GDM1 (cell line): ENCODE results near the gene BANF1.
"Not testable (repeated sequence)": the region's sequence is repeated elsewhere in the genome, so short reads cannot be mapped to it uniquely, and the experiment has no call there.

ENCODE experiments used
- DNase-seq: peaks from one replicate; lab custom pipeline; 2025; lab: John Stamatoyannopoulos, UW

Gene BANF1

DNA sequence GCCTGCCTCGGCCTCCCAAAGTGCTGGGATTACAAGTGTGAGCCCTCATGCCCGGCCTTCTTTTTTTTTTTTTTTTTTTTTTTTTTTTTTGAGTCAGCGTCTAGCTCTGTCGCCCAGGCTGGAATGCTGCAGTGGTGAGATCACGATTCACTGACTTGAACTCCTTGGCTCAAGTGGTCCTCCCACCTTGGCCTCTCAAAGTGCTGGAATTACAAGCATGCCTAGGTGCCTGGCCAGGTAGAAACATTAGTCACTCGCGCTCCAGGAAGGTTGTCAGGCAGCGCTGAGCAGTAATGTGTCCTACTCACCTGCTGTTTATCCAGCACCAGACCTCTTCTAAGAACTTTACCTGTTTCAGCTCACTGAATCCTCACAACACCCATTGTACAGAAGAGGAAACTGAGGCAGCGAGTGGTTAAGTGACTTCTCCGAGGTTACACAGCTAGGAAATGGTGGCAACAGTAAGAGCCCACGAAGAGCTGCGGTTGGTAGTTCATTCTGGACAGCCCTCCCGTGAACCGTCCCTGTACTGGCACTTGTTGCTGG, 9.0 kb downstream of the BANF1 start:
- no peak for DNase-seq

DNA sequence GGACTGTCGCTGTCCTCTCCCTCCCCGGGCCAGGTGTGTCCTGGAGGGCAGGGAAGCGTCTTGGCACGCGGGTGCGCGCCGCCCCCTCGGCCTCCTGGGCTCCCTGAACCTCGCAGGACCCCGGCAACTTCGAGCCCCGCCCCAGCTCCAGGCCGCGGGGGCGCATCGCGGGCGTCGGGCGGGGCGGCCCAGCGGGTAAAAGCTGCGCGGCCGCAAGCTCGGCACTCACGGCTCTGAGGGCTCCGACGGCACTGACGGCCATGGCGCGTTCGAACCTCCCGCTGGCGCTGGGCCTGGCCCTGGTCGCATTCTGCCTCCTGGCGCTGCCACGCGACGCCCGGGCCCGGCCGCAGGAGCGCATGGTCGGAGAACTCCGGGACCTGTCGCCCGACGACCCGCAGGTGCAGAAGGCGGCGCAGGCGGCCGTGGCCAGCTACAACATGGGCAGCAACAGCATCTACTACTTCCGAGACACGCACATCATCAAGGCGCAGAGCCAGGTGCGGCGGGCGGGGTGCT, 9.5 kb downstream of the BANF1 start, which contains the start of gene CST6:
Gene CST6 (plus strand): TSS at position 224 of the 519 bp plus-strand sequence. CDS start 37 bp downstream, at position 261.
- DNase-seq, result no peak

DNA sequence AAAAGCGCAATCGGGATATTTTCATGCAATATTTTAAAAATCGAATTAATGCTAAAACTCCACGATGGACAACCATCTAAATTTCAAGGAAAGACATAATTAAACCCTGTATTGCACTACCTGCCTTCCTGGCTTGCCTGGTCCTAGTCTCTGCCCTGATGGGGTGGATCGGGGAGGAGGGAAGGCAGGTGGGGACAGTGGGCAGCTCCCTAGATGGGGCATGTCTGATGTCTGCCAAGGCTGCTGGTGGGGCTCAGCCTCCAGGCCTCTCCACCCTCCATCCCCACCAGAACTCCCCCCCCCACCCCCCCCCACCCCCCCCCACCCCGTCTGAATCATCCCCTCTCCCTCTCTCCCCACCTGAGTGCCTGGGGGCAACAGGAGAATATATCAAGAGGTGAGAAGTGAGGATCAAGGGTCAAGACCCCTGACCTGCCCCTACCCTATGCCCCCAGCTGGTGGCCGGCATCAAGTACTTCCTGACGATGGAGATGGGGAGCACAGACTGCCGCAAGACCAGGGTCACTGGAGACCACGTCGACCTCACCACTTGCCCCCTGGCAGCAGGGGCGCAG, 10.2 kb downstream of the BANF1 start:
- no peak for DNase-seq

DNA sequence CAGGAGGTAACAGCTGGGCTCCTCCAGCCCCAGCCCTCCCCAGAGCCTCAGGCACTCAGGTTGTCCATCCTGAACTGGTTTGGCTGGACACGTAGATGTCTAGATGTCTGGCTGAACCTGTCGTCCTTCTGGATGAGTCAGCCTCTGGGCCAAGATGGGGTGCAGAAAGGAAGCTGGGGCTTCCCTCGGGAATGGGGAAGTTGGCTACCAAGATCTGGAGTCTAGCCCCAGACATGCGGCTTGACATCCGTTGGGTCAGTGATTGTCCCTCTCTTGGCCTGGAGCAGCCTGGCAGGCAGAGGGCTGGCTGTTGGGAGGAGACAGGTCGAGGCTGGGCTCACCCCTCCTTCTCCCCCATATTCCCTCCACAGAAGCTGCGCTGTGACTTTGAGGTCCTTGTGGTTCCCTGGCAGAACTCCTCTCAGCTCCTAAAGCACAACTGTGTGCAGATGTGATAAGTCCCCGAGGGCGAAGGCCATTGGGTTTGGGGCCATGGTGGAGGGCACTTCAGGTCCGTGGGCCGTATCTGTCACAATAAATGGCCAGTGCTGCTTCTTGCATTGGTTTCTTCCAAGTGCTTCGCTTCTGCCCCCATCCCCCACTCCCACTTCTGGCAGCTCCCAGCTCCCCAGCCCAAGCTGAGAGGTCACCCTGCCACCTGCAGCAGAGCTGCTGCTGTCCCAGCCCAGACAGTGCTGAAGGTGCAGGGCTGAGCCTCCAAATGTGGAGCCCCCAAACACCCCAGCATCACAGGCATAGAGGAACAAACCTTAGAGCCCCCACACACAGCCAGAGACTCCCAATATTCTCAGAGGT, 10.9 kb downstream of the BANF1 start:
- DNase-seq, result no peak

DNA sequence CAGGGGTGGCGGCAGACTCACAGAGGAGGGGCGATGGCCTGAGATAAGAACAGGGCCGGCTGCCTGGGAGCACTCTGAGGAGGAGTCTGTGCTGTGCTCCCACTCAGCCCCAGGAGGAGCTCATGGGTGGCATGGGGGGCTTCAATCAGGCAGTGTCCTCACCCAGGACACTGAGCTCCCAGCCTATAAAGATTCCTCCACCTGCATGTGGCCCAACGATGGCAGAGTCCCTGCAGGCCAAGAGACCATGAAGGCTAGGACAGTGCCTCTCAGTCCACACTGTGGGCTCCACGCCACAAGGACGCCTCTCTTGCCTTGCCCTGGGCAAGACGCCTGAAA, 11.4 kb downstream of the BANF1 start:
- no peak for DNase-seq

DNA sequence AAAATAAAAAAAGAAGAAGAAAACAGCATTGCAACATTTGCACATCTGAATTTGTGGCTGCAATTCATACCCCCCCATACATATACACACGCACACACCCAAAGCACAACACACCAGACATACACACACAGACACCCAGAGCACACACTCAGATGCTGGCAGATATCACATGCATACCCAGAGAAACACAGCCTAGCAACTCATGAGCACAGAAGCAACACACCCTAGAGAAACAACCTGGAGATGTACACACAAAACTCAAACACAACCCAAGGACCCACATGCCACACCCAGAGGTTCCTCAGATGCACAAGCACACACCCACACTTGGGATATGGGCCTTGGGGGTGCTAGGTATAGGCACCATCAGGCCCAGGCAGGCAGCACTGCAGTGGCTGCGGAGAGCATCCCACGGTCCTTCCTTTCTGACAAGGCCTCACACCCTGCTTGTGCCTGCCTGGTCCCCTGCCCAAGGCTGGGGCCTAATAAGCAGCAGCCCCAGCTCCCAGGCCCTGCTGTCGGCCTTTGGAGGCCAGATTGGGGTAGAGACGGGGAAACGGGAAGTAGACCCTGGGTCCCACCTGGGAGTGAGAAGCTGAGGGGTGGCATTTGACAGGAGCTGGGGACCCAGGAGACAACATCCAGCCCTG, 12.6 kb downstream of the BANF1 start:
- DNase-seq, result no peak

DNA sequence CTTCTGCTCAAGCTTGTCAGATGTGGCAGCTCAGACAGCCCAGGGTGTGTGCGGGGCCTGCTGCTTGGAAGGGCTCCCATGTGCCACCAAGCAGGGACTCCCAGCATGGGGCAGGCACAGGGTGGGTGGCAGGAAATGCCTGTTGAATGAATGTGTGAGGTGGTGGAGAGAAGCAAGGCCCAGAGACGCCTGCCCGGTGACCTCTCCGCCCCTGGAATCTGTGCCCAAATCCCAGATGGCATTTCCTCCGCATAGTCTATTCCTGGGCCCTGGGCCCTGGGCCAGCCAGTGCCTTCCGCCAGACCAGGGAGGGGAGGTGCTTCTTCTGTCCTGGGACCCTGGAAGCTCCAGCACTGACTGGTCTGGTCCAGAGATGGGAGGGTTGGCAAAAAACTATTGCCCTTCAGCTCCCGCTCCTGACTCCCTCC, 13.2 kb downstream of the BANF1 start:
- no peak for DNase-seq

DNA sequence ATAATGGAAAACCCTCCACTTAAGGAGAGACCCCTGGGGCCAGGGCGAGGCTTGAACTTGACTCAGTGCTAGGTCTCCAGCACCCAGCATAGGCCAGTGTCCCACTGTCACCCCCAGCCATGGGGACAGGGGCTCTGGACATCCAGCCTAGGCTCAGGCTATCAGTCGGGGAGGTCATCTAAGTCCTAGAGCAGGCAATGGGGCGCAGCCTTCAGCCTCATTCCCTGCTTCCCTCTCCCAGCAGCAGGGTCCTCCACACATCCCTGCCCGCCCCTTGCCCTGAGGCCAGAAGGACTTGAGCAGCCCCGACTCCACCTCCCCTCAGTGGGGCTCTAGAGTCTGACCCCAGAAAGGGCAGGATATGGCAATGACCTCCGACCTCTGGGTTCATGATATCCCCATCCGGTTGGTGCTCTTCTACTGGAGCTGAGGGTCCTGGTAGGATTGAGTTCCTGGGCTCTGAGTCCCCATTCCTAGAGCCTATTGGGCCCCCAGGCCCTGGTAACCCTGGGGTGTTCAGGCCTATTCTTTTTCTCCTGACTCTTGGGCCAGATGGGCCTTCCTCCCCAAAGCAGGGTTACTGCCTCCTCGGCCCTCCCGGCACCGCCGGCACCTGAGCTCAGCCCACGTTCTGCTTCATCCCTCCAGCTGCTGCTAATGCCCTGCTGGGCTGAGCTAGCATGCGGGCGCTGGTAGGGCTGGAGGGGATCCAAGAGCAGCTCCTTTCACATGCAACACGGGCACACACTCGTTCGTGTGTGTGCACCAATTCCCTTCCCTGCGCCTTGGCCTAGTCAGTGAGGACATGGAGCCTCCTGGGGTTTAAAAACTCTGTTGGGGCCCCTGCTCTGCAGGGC, 13.9 kb downstream of the BANF1 start:
- no peak for DNase-seq

DNA sequence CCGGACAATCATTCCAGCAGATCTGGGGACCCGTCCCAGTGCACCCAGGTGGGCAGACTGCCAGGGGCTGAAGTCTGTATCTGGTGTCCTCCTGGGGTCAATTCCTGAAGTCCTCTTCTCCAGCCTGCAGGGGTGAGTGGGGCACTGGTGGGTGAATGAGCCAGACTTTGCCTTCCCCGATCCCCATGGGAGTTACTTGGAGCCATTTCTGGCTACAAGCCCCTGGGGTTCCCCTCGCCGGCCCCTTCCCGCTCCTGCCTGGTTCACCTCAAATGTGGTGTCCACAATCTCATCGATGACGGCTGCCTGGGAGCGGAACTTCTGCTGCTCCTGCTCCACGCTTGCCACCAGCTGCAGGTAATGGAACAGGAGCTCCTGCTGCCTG, 14.5 kb downstream of the BANF1 start:
- no peak for DNase-seq

DNA sequence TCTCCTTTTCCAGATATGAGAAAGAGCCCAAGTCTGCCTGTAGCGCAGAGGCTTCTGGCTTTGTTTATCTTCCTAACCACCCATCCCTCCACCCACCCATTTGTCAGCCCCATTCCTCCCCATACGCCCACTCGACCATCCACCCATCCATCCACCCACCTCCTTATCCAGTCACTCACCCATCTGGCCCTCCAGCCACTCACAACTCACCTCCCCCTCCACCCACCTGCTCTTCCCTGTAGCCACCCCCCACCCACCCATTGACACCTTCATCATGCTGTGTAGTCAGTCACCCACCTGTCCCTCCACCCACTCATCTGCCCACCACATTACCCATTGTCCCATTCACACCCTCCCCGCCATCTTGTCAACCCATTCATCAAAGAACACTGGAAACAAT, 15.0 kb downstream of the BANF1 start:
- DNase-seq, result no peak

DNA sequence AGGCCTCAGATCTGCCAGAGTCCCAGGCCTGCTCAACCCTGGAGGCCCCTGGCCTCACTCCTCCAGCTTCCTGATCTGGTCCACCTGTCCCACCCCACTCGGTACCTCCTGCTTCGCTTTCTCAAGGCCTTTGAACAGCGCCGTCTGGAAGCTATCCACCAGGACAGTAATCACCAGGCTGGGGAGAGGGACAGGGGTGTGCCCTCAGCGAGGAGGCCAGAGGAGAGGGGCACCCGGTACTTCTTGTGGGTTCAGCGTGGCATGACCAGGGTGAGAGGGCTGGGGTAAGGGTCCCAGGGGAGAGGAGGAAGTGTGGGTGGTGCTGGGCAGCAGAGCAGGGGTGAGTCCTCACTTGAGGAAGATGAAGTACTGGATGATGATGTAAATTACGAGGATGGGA, 17.9 kb downstream of the BANF1 start:
- no peak for DNase-seq

DNA sequence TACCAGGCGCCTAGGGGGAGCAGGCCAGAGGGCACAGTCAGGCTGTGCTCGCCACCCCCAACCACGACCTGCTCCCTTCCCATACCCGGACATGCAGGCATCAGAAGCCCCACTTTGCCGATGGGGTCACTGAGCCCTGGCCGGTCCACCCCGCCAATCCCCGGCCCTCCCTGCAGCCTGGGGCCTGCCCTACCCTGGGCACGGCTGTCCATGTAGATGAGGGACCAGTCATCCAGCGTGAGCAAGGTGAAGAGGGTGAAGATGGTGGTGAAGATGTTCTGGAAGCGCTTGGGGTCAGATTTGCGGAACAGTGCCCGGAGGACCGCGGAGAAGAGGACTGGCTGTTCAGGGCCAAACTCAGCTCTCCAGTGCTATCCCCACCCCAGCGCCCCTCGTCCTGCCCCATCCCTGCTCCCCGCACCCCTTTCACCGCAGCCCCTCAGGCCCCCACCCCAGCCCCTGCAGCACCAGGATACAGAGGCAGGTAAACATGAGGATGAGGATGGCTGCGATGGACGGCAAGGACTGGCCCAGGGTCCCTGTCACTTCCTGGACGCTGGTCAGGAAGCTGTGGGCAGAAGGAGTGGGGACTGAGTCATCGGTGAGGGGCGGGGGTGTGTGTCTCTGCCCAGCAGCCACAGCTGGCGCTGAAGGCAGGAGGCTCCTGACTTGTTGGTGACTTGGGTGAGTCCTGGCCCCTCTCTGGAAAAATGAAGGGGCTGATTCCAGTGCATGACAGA, 18.5 kb downstream of the BANF1 start:
- DNase-seq, result peak; percentile 52

DNA sequence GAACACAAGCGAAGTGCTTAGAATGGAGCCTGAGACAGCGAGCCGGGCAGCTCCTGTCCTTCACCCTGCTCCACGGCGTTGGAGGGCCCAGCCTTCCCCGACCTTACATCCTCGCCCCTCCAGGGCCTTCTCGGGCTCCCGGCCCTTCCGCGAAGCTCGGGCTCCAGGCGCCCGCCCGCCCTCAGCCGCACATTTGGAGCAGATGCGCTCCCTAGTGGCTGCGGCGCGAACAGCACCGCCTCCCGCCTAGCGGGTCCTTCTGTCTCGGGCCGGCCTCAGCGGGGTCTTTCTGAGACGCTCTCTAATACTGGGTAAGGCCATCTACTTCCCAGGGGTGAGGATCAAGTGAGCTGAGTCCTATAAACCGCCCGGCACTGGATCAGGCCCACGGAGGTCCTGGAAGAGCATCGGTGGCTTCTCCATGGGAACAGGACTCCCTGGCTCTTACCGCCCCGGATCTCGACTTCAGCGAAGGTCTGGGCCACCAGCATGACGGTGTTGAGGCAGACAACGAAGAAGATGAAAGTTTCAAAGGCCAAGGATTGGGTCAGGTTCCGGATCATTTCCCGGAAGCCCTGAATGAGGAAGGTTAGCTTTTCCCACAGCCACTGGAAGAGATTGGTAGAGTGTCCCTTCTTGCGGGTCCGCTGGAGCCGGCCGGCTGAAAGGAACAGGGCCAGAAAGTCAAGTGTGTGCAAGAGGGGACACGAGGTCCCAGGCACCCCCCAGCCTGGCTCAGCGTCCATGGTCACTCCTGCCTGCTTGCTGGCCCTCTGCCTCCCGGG, 20.3 kb downstream of the BANF1 start:
- peak; percentile 56 for DNase-seq

DNA sequence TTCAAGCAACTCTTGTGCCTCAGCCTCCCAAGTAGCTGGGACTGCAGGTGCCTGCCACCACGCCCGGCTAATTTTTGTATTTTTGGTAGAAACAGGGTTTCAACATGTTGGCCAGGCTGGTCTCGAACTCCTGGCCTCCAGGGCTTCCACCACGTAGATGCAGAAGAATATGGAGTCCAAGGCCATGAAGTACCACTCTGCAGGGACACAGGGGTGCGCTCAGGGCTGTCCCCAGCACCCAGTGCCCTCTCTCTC, 20.8 kb downstream of the BANF1 start:
- not testable (repeated sequence) for DNase-seq

DNA sequence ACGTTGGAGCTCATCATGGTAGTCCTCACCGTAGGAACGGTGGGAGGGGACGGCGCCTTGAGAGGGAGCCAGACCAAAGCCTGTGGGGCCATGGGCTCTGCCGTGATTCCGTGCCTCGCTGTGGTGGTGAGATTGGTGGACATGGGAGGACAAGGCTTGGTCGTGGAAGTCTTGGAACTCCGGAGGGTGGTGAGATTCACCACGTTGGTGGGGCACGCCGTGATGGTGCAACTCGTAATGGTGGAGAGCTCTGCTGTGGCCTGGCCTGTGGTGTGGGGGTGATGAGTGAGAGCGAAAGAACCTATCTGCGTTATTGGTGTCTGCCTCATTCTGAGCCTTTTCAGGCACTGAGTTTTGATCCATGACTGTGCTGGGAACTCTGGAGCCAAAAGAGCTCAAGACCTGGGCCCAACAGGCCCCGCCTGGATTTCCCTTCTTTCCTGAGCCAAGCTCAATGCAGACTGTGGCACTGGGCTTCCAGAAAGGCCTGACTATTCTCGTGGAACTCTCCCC, 23.8 kb downstream of the BANF1 start, which contains the start of gene CATSPER1:
Gene CATSPER1 (minus strand): TSS at position 463 of the 513 bp plus-strand sequence. CDS start 100 bp downstream, at position 363.
- no peak for DNase-seq

DNA sequence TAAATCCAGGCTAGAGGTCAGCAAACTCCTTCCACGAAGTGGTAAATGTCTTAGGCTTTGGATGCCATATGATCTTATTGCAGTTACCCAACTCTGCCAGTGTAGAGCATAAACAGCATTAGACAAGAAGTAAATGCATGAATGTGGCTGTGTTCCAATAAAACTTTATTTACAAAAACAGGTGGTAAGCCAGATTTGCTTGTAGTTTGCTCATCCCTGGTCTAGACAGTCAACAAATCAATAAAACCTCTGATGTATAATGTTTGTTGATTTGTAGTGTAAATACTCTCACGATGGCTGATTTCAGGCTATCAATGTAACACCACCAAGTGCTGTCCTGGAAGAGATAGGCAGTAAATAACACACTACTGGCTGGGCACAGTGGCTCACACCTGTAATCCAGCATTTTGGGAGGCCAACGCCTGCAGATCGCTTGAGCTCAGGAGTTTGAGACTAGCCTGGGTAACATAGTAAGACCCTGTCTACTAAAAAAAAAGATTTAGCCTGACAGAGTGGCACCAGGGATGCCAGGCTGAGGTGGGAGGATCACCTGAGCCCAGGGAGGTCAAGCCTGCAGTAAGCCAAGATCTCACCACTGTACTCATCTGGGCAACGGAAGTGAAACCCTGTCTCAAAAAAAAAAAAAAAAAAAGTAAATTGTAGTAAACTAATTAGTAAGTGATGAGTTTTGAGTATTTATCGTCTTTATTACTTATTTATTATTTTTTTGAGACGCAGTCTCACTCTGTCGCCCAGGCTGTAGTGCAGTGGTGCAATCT, 30.8 kb downstream of the BANF1 start:
- DNase-seq, result no peak

DNA sequence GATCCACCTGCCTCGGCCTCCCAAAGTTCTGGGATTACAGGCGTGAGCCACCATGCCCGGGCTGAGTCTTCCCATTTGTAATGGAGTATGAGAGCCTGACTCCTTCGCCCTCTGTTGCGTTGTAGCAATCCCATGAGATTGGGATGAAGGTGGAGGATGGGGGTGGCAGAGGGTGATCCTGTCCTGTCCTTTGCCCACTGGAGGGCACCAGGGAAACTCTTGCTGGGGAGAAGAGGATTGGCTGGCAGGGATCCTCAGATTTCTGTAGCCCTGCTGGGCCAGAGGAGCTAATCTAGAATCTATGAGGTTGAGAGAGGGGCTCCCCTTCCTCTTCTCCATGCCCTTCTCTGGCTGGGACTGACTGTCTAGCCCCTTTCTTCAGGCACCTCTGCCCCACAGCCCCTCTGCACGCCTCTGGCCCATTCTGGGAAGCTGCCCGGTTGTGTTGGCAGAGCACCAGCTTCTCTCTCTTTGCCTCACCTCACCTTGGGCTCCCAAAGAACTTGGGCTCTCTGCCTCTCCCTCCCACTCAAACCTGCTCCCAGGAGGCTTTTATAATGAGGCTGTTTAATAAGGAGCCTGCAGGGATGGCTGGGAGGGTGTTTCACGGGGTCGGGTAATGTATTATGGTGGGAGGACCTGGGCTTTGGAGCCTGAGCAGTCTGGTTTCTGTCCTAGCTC, 33.5 kb downstream of the BANF1 start:
- DNase-seq, result no peak

DNA sequence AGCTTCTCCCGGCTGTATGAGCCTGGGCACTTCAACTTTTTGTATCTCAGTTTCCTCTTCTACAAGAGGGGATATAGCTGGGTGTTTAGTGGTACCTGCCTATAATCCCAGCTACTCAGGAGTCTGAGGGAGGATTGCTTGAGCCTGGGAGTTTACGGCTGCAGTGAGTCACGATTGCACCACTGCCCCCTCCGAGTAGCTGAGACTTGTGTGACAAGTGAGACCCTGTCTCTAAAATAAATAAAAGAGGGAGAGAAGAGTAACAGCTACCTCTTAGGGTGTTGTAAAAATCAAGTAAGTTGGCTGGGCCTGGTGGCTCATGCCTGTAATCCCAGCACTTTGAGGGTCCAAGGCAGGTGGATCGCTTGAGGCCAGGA, 34.0 kb downstream of the BANF1 start:
- no peak for DNase-seq

DNA sequence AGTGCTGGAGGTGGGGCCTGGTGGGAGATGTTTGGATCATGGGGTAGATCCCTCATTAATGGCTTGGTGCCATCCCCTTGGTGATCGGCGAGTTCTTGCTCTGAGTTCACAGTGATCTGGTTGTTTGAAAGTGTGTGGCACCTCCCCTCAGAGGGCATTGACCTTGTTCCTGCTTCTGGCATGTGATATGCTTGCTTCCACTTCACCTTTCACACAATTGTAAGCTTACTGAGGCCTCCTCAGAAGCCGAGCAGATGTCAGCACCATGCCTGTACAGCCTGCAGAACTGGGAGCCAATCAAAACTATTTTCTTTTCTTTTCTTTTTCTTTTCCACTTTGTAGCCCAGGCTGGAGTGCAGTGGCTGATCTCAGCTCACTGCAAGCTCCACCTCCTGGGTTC, 35.0 kb downstream of the BANF1 start:
- no peak for DNase-seq
